ENCODE measurements around the gene GAS5.

- TF ChIP-seq CTCF (conservative IDR thresholded peaks at IDR 0.05): no peak
- no peak for TF ChIP-seq ZFX (IDR thresholded peaks at IDR 0.05)
Observed at GRCh38 chr1:173900427-173900826, 32.6 kb upstream of the GAS5 start.
